ENCODE data around the gene ZNF275. TPM values are rescaled to one million over a fixed set of nuclear protein-coding genes. Genes with fewer than 3 reads are reported as not detected.
A peak's percentile ranks its signal among the peaks of the same experiment; 100 is the strongest.
"Not testable (repeated sequence)": the region's sequence is repeated elsewhere in the genome, so short reads cannot be mapped to it uniquely, and the experiment has no call there.

The ZNF275 gene
- total and polyA plus RNA-seq, 4 donors: 2.7 to 11.5 (median 6.7) TPM

DNA sequence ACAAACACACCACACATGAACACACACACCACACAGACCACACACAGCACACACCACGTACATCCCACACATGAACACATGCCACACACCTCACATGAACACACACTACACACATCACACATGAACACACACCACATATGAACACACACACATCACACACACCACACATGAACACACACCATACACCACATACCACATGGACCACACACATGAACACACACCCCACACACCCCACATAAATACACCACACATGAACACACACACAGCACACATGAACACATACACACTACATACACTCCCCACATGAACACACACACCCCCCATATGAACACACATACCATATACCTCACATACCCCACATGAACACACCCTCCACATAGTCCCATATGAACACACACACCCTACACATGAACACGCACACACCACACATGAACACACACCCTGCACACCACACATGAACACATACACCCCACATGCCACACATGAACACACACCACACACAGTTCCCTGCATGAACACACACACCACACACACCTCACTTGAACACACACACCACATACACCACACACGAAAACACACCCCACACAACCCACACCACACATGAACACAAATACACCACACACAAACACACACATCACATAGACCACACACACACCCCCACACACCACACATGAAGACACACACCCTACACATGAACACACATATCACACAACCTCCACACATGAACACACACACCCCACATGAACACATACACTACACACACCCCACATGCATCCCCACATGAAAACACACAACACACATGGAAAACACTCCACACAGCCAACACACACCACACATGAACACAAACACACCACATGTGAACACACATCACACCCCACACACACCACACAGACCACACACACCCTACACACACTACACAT is 48.9 kb downstream of the ZNF275 start:
- 86 to 89% methylated on average over 3 of the region's 3 CpGs for WGBS, 2 donors

GRCh38 chrX:153384390-153384789 is 50.4 kb downstream of the ZNF275 start:
- TF ChIP-seq CTCF (IDR thresholded peaks at IDR 0.05; ENCODE audit: control extremely low read depth, extremely low read depth): no peak
- Histone ChIP-seq H3K4me1 (ENCODE audit: control insufficient read depth in 5 of 5, insufficient read depth in 5 of 5, low read length in 5 of 5) (peaks cover 0 to 16% (median 3%) of the 10 kb centered on the region in 5 donors), H3K27ac (ENCODE audit: low read depth in 1 of 2, low read length in 1 of 2) (no peak overlapping the region), H3K36me3 (ENCODE audit: control insufficient read depth in 4 of 4, insufficient read depth in 4 of 4, low read length in 4 of 4) (no peaks in the 10 kb centered on the region), H3K4me3 (no peak overlapping the region), H3K27me3 (ENCODE audit: control insufficient read depth in 3 of 3, insufficient read depth in 3 of 3, low read length in 2 of 3) (no peaks in the 10 kb centered on the region), H3K9me3 (ENCODE audit: control insufficient read depth in 4 of 4, insufficient read depth in 3 of 4, low read length in 3 of 4) (peaks cover 0 to 2% (median under 1%) of the 10 kb centered on the region in 4 donors), H3K9ac (ENCODE audit: insufficient read depth in 1 of 2, low read length in 2 of 2) (no peak overlapping the region)
- ATAC-seq (ENCODE audit: insufficient read depth, low FRiP score) (no peak), DNase-seq (no peak)
- 83 to 99% methylated on average over 6 of the region's 6 CpGs for WGBS, 2 donors

More for the DNA sequence above, 48.9 kb downstream of the ZNF275 start:
- no peak overlapping the region for H3K4me3 ChIP-seq
- no peak overlapping the region for H3K27ac ChIP-seq (ENCODE audit: low read depth in 1 of 2, low read length in 1 of 2)
- H3K4me1 ChIP-seq (ENCODE audit: control insufficient read depth in 5 of 5, insufficient read depth in 5 of 5, low read length in 5 of 5): peaks cover 0 to 16% (median 3%) of the 10 kb centered on the region in 5 donors
- H3K36me3 ChIP-seq (ENCODE audit: control insufficient read depth in 4 of 4, insufficient read depth in 4 of 4, low read length in 4 of 4): no peaks in the 10 kb centered on the region
- H3K9me3 ChIP-seq (ENCODE audit: control insufficient read depth in 4 of 4, insufficient read depth in 3 of 4, low read length in 3 of 4): peaks cover 0 to 12% (median 0%) of the 10 kb centered on the region in 4 donors
- H3K9ac ChIP-seq (ENCODE audit: insufficient read depth in 1 of 2, low read length in 2 of 2): peak overlapping the region in 1 of 2 donors; percentile 14
- H3K27me3 ChIP-seq (ENCODE audit: control insufficient read depth in 3 of 3, insufficient read depth in 3 of 3, low read length in 2 of 3): no peaks in the 10 kb centered on the region
- ATAC-seq (ENCODE audit: insufficient read depth, low FRiP score) (no peak), DNase-seq (no peak)
- TF ChIP-seq CTCF (IDR thresholded peaks at IDR 0.05; ENCODE audit: control extremely low read depth, extremely low read depth): no peak

- not testable (repeated sequence) for H3K36me3 ChIP-seq (ENCODE audit: control insufficient read depth in 4 of 4, insufficient read depth in 4 of 4, low read length in 4 of 4); H3K9me3 ChIP-seq (ENCODE audit: control insufficient read depth in 4 of 4, insufficient read depth in 3 of 4, low read length in 3 of 4); ATAC-seq (ENCODE audit: insufficient read depth, low FRiP score); H3K27me3 ChIP-seq (ENCODE audit: control insufficient read depth in 3 of 3, insufficient read depth in 3 of 3, low read length in 2 of 3); DNase-seq; H3K4me3 ChIP-seq; H3K9ac ChIP-seq (ENCODE audit: insufficient read depth in 1 of 2, low read length in 2 of 2); H3K27ac ChIP-seq (ENCODE audit: low read depth in 1 of 2, low read length in 1 of 2)
- WGBS, 2 donors: 68 to 100% methylated on average over 2 of the region's 2 CpGs
- H3K4me1 ChIP-seq (ENCODE audit: control insufficient read depth in 5 of 5, insufficient read depth in 5 of 5, low read length in 5 of 5): peaks cover 0 to 10% (median 0%) of the 10 kb centered on the region in 5 donors
Measured at GRCh38 chrX:153384973-153385372, 51.0 kb downstream of the ZNF275 start.

DNA sequence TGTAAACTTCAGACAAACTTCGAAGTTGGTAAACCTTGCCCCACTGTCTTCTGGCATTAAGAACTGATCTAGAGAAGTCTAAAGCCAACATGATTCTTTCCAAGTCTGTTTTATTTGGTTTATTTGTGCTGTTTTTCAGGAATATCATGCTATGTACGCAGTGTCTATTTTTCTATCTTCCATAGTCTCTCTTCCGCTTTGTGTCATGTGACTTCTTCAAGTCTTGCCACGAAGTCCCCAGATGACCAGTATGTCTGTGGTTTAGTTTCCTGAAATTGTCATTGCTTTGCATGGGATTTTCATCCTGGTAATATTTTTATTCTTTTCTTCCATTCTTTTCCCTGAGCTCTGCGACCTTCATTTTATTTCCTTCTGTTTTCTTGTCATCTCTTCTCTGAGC is 52.1 kb downstream of the ZNF275 start:
- ATAC-seq (ENCODE audit: insufficient read depth, low FRiP score): no peak
- TF ChIP-seq CTCF (IDR thresholded peaks at IDR 0.05; ENCODE audit: control extremely low read depth, extremely low read depth): no peak
- Histone ChIP-seq H3K27ac (ENCODE audit: low read depth in 1 of 2, low read length in 1 of 2) (no peak overlapping the region), H3K27me3 (ENCODE audit: control insufficient read depth in 3 of 3, insufficient read depth in 3 of 3, low read length in 2 of 3) (no peaks in the 10 kb centered on the region), H3K4me1 (ENCODE audit: control insufficient read depth in 5 of 5, insufficient read depth in 5 of 5, low read length in 5 of 5) (peaks cover 0 to 5% (median 0%) of the 10 kb centered on the region in 5 donors), H3K9me3 (ENCODE audit: control insufficient read depth in 4 of 4, insufficient read depth in 3 of 4, low read length in 3 of 4) (peaks cover 0 to 7% (median 2%) of the 10 kb centered on the region in 4 donors), H3K4me3 (no peak overlapping the region), H3K36me3 (ENCODE audit: control insufficient read depth in 4 of 4, insufficient read depth in 4 of 4, low read length in 4 of 4) (no peaks in the 10 kb centered on the region), H3K9ac (ENCODE audit: insufficient read depth in 1 of 2, low read length in 2 of 2) (no peak overlapping the region)
- DNase-seq: no peak
- WGBS, 2 donors: 72 to 78% methylated on average over 5 of the region's 5 CpGs

All from lung (tissue), 12 donors.